ENCODE data around the gene PRR7.

PRR7 gene

DNA sequence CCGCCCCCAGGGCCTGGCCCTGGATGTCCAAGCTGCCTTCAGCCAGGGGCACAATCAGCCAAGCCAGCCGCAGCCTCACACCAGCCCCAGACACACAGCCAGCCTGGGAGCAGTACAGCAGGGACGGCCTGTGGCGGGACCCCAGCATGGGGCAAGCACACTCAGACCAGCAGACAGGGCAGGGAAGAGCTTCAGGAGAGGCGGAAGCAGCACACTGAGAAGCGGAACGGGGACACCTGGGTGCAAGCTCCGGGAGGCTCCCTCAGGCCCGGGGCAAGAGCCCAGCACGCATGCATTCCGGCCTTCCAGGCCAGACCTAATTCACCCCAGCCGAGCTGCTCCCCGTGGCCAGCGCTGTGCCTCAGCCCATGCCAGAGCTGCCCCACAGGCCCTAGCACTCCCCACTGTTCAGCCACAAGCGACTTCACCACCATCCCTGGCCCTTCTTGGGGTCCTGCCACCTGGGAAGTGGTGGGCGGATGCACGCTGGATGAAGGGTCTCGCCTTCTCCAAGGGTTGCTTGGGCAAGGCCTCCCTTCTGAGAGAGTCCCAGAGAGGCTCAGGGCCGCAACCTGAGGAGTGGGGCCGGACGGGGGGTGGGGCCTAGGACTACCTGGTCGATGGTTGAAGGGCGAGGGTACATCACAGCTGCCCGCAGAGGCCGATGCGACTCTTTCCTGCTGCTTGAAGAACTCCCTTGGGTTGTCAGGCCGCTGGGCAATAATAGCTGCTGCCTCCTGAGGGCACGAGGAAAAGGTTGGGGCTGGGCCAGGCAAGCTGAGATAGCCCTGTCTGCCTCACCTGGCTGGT is 13.4 kb downstream of the PRR7 start:
- H3K27ac ChIP-seq: peak overlapping the region in 1 of 21 experiments; percentile 22
- H3K4me3 ChIP-seq: no peak overlapping the region

- Histone ChIP-seq H3K27ac (peak overlapping the region in 6 of 21 experiments; percentile 14 to 48 (median 34)), H3K4me3 (no peak overlapping the region)
Observed at GRCh38 chr5:177462021-177462670, 15.5 kb downstream of the PRR7 start.

DNA sequence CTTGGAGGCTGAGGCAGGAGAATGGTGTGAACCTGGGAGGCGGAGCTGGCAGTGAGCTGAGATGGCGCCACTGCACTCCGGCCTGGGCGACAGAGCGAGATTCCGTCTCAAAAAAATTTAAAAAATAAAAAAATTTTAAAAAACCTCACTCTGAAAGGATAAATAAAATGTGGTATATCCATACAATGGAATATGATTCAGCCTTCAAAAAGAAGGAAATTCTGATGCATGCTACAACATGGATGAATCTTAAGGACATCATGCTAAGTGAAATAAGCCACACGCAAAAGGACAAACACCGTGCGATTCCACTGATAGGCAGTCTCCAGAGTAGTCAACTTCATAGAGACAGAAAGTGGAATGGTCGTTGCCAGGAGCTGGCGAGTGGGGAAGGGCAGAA is 18.4 kb downstream of the PRR7 start:
- Histone ChIP-seq H3K27ac (no peak overlapping the region), H3K4me3 (no peak overlapping the region)

GRCh38 chr5:177466861-177467260 is 20.2 kb downstream of the PRR7 start:
- H3K4me3 ChIP-seq: no peak overlapping the region
- no peak overlapping the region for H3K27ac ChIP-seq

DNA sequence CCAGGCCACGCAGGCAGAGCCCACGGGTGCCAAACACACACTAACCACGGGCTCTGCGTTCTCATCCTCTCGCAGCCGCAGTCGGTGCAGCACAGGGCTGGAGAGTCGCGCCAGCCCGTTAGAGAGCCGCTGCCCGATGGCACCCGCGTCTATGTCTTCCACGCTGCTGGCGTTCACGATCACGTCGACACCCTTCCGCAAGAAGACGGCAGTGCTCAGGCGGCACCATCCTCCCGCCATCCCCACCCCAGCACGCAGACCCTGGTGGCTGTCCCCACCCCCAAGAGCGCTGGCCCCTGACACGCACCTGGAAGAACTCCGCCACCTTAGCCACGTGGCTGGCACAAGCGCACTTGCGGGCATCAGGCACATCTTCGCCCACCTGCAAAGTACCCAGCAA is 20.8 kb downstream of the PRR7 start:
- Histone ChIP-seq H3K4me3 (no peak overlapping the region), H3K27ac (no peak overlapping the region)

GRCh38 chr5:177468329-177468684 is 21.7 kb downstream of the PRR7 start:
- H3K27ac ChIP-seq: no peak overlapping the region
- no peak overlapping the region for H3K4me3 ChIP-seq

GRCh38 chr5:177468685-177469628 is 22.3 kb downstream of the PRR7 start:
- Histone ChIP-seq H3K27ac (peak overlapping the region in 6 of 21 experiments; percentile 6 to 71 (median 32)), H3K4me3 (no peak overlapping the region)

- no peak overlapping the region for H3K4me3 ChIP-seq
- peak overlapping the region in 10 of 21 experiments; percentile 2 to 71 (median 30) for H3K27ac ChIP-seq
Observed at GRCh38 chr5:177469750-177470525, 23.3 kb downstream of the PRR7 start.

GRCh38 chr5:177470759-177471536 is 24.3 kb downstream of the PRR7 start:
- no peak overlapping the region for H3K4me3 ChIP-seq
- peak overlapping the region in 6 of 21 experiments; percentile 7 to 90 (median 58) for H3K27ac ChIP-seq

- H3K4me3 ChIP-seq: peak overlapping the region; percentile 63 to 73 (median 64)
- peak overlapping the region in 11 of 21 experiments; percentile 57 to 90 (median 81) for H3K27ac ChIP-seq
Observed at GRCh38 chr5:177471610-177472356, 25.2 kb downstream of the PRR7 start.

DNA sequence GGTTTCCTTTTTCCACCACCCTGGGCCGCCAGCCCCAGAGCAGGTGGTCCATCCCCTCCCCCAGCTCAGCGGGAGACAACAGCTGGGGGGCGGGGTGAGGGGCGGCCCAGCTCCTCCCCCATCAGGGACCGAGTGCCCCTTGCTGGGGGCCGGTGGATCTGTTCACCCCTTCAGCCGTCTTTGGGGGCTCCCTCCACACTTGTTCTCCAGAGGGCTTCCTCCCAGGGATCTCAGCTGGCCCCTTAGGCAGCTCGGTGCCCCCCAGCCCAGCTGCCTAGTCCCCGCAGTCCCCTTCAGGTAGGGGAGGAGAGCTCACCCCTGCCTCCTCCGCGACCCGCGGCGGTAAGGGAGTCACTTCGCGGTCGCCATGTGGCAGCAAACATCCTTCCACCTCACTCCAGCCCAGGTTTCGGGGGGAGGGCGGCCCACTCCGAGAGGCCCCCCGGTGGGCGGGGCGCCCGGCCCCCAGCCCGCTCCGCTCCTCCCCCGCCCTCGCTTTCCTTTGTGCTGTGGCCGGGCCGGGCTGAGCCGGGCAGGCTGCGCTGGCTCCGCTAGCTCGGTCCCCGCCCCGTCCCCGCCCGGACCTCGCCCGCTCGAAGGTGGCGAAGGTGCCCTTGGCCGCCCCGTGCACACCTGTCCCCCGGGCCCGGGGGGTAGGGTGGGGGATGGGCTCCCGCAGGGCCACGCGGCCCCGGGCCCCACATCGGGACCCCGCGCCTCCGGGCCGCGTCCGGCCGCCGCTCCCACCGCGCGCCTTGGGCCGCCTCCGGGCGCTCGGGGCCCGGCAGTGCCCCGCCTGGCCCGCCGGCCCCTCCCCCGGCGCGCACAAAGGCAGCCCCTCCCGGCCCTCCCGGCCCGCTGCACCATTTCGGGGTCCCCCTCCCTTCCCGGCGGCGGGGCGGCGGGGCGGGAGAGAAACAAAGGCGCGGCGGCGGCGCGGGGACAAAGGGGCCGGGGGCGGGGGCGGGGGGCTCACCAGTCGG is 26.1 kb downstream of the PRR7 start:
- Histone ChIP-seq H3K4me3 (peak overlapping the region; percentile 63 to 73 (median 64)), H3K27ac (peak overlapping the region in 20 of 21 experiments; percentile 57 to 90 (median 79))

- H3K27ac ChIP-seq: peak within 1 kb of the TSS in 20 of 21 experiments; percentile 57 to 90 (median 79)
- H3K4me3 ChIP-seq: peak within 1 kb of the TSS; percentile 63 to 73 (median 64)
Observed at GRCh38 chr5:177473443-177474001, 26.9 kb downstream of the PRR7 start, which contains the start of gene DBN1. Gene DBN1 (minus strand): TSS chr5:177473634. CDS start chr5:177473521, 113 bp downstream.

- H3K4me3 ChIP-seq: peak overlapping the region in 3 of 7 experiments; percentile 64 to 73 (median 66)
- peak overlapping the region in 4 of 21 experiments; percentile 9 to 90 (median 81) for H3K27ac ChIP-seq
Observed at GRCh38 chr5:177474002-177474476, 27.4 kb downstream of the PRR7 start.

DNA sequence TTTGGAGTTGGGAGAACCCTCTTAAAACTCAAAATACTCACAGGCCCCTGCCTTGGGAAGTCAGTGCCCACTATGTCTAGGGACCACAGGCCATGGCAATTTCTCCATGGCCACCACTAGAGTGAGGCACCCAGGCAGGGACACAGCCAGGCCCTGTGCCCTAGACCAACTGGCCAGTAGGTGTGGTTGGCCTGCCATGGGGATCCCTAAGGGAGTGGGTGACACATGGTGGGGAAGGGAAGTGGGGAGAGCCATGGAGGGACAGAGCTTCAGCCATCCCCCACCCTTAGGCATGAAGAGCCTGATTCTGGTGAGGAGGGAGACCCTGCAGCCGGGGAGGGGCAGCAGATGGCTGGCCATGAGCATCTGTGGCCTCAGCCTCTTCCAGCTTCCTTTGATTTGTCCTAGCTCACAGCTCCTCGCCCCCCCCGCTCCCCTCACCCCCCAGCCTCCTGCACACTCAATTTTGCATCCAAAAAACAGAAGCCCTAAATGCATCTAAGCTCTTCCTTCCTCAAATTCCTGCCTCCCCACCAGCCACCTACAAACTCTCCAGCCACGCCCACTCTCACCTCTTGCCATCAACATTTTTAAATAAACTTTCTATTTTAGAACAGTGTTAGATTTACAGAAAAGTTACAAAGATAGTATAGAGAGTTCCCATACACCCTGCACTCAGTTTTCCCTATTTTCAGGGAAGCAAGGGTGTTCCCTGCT is 28.4 kb downstream of the PRR7 start:
- peak overlapping the region in 1 of 21 experiments; percentile 9 for H3K27ac ChIP-seq

More for the DNA sequence above, 28.4 kb downstream of the PRR7 start:
- no peak overlapping the region for H3K4me3 ChIP-seq
